NCI-H1417 treated with DMSO at 0.1 percent for 48 hours (cell line): ENCODE measurements around the gene GAB2.

Experiments
- DNase-seq: peaks from one replicate; lab custom pipeline; 2025; lab: John Stamatoyannopoulos, UW

Gene GAB2

DNA sequence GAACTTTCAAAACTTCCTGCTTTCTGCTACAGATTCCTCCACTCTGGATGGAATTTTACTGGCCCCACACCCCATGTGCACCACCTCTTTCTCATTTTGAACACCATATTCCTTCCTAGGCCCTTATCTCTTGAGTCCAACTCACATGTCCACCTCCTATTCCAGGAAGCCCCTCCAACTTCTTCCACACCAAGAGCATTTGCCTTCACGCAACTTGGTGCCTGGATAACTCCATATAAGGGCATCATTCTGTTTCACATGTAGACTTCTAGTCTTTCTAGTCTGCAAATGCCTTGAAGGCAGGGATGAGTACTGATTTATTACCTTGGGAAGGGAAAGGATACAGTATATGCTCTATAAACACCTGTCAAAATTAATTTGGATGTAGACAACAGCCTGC, 17.5 kb downstream of the GAB2 start:
- no peak for DNase-seq

DNA sequence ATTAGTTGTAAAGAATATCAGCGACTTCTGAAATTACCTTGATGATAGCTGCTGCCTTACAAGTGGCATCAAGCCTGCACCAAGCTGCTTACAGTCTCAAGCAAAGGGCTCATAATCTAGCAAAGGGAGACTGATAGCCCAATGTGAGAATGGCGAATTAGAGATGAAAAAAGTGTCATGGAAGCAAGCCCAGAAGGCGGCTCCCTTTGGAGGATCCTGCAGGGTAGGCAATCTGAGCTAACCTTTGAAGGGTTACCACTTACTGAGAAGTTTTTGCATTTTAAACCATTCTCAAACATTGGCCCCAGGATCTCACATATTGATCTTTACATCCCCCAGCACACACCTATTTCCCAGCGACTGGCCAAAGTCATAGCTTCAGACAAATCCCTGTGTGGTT, 18.5 kb downstream of the GAB2 start:
- DNase-seq: no peak

DNA sequence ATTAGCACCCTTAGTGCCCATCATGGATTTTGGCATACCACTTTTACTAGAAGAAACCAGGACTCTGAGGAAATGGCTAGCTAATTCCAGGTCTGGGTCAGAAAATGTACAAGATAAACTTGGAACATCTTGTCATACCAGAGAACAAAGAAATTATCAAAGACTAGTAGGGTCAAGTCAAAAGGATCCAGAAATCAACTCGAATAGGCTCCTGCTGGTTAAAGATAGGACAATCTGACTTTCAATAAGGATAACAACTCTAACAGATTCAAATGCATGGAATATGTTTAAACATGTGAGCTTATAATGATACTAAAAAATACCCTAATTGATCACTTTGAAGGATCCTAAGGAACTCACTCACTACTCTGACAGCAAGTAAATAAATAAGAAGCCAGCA, 18.9 kb downstream of the GAB2 start:
- no peak for DNase-seq

DNA sequence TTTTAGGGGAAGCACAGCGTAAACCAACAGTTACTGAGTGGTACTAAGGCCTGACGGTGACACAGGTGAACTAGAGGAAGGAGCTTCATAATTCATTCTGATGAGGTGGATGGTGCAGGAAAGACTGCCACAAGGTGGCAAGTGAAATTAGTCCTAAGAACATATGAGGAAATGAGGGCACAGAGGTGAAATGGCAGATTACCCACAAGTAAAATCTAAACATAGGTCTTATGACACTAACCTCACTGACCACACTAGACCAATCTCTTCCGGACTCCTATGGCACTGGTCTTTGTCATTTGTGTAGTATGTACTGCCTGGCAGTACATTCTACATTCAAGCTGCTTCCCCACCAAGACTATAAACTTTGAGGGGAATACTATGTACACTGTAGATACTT, 20.2 kb downstream of the GAB2 start:
- no peak for DNase-seq

DNA sequence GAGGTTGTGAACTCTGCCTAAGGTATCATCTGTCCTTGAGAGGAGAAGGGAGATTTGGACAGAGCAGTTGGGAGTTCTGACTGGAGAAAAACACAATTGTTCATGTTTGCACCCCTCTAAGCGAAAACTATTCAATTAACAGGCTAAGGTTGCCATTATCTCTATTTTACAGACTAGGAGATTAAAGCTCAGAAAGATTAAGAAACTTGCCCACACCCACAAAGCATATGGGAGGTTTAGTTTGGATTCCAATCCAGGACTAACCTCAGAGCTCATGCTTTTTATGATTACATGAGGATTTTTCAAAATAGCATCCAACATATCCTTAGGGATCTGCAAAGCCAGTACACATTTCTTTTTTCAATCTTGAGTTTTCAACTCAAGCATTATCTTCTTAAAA, 22.0 kb downstream of the GAB2 start:
- DNase-seq: no peak

DNA sequence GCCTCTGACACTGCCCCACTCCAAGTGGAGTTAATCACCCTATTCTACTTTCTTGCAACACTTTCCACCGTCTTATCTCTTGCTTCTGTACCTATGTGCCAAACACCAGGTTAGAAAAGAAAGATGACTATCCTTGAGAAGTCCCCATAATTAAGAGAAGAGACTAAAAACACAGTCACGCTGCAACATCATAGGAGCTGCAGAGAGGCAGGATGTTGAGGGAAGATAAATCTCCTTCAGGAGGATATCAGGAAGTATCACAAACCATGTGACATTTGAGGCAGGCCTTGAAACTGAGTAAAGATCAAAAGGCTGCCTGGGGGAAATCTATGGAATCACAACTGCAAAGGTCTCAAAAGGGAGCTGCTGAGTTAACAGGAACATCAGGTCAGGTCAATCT, 24.8 kb downstream of the GAB2 start:
- DNase-seq: no peak

DNA sequence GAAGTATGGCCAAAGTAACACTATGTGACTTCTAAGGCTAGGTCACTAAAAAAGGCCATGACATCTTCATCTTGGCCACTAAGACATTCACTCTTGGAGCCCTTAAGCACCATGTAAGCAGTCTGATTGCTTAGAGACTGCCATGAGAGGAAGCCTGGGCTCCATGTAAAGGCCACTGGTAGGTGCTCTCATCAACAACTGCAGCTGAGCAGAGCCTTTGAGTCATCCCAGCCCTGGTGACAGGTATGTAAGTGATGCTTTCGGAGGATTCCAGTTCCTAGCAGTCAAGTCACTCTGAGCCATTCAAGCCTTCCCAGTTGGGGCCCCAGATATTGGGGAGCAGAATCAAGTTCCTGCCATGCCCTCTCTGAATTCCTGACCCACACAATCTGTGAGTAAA, 26.2 kb downstream of the GAB2 start:
- no peak for DNase-seq

DNA sequence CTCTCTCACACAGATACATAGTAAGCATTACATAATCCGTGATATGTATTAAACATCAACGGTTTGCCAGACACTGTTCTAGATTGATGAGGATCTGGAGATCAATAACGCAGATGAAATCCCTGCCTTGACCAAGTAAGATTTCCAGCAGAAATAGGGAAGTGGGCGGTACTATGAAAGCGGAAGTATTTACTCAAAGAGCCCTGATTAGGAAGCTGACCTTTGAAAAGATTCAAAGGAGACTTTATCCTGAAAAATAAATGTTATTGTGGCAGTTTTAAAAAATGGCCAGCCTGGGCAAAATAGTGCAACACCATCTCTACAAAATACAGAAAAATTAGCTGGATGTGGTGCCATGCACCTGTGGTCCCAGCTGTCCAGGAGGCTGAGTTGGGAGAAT, 26.8 kb downstream of the GAB2 start:
- no peak for DNase-seq

DNA sequence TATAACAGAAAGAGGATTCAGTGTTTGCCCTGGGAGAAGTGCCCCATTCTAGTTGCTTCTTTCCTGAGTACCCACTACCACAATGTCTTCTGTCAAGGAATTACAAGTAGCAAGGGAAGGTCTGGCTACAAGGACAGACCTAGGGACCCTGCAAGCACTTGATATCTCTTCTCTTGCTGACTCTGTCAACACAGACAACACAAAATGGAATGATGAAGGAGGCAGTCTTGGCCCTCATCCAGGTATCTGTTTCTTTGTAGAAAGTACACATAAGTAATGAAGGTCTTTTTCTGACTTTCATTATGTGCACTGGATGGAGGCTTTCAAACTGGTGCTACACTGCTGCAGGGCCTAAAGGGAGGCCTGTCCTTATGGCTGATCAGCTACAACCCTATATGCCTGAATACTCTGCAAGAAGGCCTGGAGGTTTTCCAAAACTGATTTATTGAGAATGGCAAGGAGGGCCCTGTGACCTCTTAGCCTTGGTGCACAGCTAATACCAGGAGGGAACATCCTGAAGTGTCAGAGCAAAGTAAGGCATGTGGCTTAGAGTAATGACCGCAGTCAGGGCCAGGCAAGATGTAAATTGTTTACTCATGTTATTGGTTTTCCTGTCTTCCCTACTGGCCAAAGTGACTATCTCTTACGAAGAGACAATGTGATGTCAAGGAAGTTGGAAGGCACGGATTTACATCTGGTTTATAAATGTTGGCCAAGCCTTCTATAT, 31.2 kb downstream of the GAB2 start:
- no peak for DNase-seq

DNA sequence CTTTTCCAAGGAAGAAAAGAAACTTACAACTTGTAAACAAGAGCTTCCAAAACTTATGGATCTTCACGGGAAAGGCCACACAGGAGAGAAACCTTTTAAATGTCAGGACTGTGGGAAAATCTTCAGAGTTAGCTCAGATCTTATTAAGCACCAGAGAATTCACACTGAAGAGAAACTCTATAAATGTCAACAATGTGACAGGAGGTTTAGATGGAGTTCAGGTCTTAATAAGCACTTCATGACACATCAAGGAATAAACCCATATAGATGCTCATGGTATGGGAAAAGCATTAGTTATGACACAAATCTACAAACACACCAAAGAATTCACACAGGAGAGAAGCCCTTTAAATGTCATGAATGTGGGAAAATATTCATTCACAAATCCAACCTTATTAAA, 32.4 kb downstream of the GAB2 start:
- no peak for DNase-seq

DNA sequence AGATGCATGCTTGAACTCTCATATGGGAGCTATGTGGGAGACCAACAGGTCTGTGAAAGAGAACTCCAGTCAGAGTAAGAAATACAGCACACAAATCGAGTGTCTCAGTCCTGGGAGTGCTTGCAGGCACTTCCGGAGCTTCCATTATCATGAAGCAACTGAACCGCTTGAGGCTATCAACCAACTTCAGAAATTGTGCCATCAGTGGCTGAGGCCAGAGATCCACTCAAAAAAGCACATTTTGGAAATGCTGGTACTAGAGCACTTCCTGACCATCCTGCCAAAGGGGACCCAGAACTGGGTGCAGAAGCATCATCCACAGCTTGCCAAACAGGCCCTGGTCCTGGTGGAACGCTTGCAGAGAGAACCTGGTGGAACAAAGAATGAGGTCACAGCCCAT, 33.4 kb downstream of the GAB2 start:
- no peak for DNase-seq

DNA sequence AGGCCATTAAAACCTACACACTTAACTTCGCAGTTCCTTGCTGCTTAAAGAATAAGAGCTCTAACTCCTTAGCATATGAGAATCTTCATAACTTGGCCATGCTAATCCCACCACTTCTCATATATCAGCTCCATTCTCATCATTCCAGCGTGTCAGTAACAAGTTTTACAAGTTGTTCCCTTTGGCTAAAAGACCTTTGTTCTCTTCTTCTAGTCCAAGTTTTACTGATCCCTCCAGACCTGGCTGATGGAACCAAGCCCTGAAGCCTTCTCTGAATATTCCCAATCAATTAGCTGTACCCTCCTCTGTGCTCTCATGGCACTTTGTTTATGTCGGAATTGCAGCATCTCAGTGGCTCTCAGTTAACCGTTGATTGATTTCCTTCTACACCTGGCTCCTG, 35.8 kb downstream of the GAB2 start:
- DNase-seq: no peak

DNA sequence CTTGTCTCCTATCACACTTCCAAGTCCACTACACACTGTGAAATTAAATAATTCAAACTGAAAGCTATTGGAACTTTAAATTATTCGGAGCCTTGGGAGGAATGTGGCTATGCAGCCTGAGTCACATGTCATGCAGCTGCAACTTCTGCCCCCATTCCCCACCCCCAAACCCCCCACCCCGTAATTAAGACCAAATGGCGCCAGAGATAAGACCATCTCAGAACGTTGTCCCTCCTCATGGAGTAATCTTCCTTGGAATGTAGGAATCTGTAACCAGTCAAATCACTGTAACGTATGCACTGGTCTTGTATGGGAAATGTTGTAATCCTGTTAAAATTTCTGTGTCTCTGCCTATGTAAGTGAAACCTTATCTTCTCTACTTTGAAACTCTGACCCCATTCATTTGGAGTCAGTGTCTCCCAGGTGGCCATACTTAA, 37.0 kb downstream of the GAB2 start:
- DNase-seq: no peak

DNA sequence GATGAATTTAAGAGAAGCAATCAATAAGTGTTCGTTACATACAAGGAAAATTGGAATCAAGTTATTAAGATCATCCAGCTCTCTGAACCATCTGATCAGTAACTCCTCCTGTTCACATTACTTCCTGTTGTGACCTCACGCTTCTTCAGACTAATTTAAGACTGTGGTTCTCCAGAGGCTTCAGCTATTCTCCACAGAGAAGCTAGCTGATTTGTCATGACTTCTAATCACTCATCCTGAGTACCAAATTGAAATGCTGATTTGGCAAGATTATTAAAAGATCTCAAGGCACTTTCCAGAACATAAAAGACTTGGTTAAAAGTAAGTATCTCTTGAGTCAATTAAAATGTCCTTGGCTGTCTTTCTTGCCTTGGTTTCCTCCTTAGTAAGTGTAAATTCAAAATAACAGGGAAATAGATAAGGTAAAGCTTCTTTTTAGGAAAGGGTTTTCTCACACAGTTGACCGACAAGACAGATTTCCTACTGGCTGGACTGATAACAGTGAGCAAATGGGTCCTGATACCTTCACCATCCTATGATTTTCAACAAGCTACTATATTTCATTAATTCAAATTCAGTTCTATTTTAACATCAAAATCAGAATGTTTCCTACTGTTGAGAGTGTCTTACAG, 38.5 kb downstream of the GAB2 start:
- no peak for DNase-seq

DNA sequence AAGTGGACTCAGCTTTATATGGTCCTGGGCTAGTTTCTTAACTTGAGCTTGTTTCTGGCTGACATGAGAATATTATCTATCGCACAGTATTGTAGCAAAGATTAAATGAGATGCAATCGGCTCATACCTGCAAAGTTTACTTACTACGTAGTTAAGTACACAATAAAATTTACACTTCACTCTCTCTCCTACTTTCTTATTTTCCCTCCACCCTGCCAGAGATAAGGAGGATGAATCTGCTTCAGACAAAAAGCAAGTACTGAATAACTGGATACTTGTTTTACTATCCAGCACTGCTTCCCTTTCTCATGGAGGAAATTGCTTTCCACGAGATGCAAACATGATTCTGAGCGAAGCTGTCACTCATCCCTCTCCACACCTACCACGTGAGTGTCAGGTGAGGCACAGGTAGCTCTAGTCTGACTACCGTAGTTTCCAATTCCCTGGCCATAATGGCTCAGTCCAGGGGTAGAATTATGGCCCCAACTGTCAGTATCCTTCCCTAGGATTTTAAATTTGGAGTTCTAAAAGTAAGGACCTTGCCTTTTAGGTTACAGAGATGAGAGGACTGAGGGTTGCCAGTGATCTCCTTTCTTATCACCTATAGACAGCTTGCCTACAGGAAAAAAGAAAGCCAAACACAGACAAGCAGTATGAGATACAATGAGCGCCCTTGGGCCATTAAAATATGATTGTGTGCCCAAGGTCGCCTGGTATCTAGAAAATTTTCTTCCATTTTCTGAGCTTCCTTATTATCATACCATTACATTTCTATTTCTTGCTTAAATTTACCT, 39.8 kb downstream of the GAB2 start:
- DNase-seq: no peak

DNA sequence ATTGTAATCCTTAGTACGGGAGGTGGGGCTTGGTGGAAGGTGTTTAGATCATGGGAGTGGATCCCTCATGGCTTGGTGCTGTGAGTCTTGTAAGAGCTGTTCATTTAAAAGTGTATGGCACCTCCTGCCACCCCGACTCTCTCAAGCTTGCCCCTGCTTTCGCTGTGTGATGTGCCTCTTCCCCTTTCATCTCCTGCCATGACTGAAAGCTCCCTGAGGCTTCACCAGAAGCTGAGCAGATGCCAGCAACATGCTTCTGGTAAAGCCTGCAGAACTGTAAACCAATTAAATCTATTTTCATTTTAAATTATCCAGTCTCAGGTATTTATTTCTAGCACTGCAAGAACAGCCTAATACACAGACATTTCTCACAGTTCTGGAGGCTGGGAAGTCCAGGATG, 40.8 kb downstream of the GAB2 start:
- no peak for DNase-seq

DNA sequence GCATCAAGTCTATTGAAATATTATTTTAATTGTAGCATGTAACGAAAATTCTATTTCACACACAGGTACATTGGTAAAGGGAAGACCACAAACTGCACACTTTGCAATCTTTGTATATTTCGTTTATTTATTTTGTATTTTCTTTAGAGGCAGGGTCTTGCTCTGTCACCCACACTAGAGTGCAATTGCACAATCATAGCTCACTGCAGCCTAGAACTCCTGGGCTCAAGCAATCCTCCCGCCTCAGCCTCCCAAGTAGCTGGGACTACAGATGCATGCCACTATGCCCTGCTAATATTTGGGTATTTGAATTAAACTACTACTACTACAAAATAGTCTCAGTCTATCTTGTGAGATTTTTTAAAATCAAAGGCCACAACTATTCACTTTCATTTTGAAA, 42.7 kb downstream of the GAB2 start:
- no peak for DNase-seq

DNA sequence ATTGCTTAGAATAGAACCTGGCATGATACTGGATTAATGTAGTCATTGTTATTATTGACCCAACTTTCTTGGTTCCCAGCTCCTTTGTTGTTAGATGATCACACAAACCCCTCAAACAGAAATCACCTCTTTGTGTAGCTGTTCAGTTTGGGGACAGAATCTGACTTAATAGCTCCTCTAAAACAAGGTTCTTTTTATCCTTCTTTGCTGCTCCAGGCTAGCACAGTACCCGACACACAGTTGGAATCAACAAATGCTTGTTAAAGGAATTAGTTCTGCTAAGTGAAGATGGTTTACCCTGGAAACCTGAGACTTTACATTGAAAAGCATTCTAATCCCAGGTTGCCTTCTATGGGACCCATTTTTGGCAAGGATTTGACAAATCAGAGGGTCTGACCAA, 43.9 kb downstream of the GAB2 start:
- no peak for DNase-seq

DNA sequence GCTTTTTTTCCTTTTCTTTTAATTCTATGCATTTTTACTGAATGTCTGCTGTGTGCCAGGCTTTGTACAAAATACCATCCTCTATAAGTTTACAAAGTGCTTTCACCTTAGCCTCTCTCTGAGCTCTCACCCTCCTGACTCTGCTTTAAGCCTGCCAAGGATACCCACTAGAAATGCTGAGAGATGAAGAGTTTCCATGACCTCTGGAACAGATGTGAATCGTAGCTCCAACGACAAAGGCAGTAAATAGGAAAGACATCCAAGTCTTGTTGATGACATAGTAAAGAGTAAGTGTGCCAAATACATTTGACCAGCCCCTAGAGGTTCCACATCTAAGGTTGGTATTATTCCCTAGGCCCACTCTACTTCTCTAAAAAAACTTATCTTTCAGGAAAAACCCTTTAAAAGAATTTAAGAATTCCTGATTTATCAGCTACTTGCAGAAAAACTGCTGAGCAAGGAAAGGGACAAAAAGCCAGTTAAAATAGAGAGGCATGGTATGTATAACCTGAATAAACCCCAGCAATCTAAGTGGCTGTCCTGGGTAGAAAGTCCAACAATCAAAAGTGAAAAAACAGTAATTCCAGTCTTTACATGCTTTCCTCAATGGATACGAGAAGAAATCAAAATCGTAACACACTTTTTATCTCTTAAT, 45.4 kb downstream of the GAB2 start:
- no peak for DNase-seq

DNA sequence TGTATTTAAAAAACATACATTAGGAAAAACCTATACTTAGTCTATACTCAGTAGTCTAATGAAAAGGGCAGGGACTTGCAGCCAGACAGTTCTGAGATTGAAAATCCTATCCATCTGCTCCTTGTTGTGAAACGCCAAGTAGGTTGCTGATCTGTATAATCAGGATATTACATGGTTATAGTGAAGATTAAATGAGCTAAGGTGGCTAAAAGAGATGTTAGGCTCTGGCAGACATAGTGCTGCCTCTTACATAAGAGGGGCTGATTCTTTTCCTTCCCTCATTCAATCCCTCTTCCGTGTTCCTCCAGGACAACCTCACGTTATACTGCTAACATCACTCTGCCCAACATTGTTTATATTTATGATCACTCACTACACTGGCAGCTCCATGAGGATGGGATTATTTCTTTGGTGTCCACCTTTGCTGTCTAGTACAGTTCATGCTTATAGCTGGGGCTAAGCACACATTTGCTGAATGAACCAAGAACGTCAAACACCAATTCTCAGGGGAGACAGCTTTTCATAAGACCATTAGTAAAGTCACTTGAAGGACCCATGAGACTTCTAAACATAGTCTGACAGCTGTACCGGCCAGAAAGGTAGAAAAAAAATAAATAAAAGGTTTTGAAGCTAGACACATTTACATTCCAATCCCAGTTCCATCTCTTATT, 46.3 kb downstream of the GAB2 start:
- no peak for DNase-seq

DNA sequence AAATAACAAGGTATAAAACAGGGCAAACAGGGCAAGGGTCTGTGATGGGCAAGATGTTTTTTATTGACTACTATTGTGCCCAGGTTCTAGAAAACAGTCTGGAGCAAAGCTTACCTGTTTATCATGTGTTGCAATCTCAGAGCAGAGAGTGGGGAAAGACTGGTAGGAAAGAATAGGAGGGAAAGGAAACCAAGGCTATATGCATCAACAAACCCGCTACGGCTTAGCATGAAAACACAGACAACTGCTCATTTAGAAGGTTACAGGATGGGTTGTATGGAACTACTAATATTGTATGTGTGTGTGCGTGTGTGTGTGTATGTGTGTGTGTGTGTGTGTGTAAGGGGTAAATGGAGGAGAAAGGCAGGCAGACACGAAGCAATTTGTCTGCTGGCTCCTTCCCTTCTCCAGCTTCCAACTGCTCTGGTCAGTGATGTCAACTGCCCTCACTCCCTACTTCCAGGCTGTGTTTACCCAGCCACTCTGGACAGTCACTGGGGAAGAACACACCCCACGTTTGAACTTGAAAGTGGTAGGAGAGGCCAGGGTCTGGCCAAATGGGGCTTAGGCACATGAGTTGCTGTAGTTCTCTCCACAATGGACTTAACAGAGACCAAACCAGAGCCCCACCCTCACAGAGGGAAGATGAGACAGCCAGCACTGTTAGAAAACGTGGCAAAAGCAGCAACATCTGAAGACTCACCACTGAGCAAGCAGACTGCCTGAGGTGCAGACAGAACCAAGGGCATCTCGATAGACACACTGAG, 47.0 kb downstream of the GAB2 start:
- no peak for DNase-seq
